ENCODE measurements around the gene DUT.

DNA sequence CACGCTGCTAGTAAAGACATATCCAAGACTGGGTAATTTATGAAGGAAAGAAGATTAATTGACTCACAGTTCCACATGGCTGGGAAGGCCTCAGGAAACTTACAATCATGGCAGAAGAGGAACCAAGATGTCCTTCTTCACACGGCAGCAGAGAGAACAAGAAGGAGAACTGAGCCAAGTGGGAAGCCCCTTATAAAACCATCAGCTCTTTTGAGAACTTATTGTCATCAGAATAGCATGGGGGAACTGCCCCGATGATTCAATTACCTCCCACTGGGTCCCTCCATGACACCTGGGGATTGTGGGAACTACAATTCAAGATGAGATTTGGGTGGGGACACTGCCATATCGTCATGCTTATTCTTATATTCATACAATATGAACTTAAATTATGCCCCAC is 49.0 kb downstream of the DUT start:
- TF ChIP-seq, protein P1, sequence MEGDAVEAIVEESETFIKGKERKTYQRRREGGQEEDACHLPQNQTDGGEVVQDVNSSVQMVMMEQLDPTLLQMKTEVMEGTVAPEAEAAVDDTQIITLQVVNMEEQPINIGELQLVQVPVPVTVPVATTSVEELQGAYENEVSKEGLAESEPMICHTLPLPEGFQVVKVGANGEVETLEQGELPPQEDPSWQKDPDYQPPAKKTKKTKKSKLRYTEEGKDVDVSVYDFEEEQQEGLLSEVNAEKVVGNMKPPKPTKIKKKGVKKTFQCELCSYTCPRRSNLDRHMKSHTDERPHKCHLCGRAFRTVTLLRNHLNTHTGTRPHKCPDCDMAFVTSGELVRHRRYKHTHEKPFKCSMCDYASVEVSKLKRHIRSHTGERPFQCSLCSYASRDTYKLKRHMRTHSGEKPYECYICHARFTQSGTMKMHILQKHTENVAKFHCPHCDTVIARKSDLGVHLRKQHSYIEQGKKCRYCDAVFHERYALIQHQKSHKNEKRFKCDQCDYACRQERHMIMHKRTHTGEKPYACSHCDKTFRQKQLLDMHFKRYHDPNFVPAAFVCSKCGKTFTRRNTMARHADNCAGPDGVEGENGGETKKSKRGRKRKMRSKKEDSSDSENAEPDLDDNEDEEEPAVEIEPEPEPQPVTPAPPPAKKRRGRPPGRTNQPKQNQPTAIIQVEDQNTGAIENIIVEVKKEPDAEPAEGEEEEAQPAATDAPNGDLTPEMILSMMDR (IDR thresholded peaks at IDR 0.05): no peak
- no peak for TF ChIP-seq POLR2A (IDR thresholded peaks at IDR 0.05)

Data from adrenal gland (tissue), 5 donors.